Esophagus (tissue), 2 donors: Measurements from ENCODE around the gene TSPAN32. TPM values are rescaled to one million over a fixed set of nuclear protein-coding genes. Genes with fewer than 3 reads are reported as not detected.
"Not testable (repeated sequence)": the region's sequence is repeated elsewhere in the genome, so short reads cannot be mapped to it uniquely, and the experiment has no call there.

Experiments
- H3K27ac ChIP-seq, 2 donors: one replicate each; pipeline ENCODE4 v1.5.1; 2013; ENCODE audit warnings: low read depth in 2 of 2, mild to moderate bottlenecking in 2 of 2, inconsistent platforms in 1 of 2, low read length in 1 of 2, moderate library complexity in 1 of 2
- H3K27me3 ChIP-seq, 2 donors: one replicate each; pipeline ENCODE4 v1.6.1; 2013; ENCODE audit warnings: low read length in 2 of 2, control low read depth in 1 of 2, mild to moderate bottlenecking in 1 of 2; ENCODE audit not compliant: insufficient read depth in 2 of 2, control insufficient read depth in 1 of 2
- H3K36me3 ChIP-seq, 2 donors: one replicate each; pipeline ENCODE4 v1.6.1; 2013; ENCODE audit warnings: low read length in 1 of 2; ENCODE audit not compliant: control insufficient read depth in 2 of 2, insufficient read depth in 2 of 2
- H3K4me1 ChIP-seq, 2 donors: one replicate each; pipeline ENCODE4 v1.6.1; 2013; ENCODE audit warnings: low read length in 1 of 2; ENCODE audit not compliant: control insufficient read depth in 2 of 2, insufficient read depth in 2 of 2
- H3K4me3 ChIP-seq, 2 donors: one replicate each; pipeline ENCODE4 v1.5.1; 2013; ENCODE audit warnings: low read length in 2 of 2, mild to moderate bottlenecking in 2 of 2, low read depth in 1 of 2, moderate library complexity in 1 of 2
- H3K9me3 ChIP-seq, 2 donors: one replicate each; pipeline ENCODE4 v1.6.1; 2013; ENCODE audit warnings: mild to moderate bottlenecking in 2 of 2, low read depth in 1 of 2, low read length in 1 of 2, moderate library complexity in 1 of 2; ENCODE audit not compliant: control insufficient read depth in 2 of 2, insufficient read depth in 1 of 2
- WGBS, 2 donors: extraction: QIAGEN DNeasy Blood & Tissue Kit; methylation state at CpG; one replicate each; pipeline ENCODE4 v1.1.7; 2013; 5-methylcytosine and 5-hydroxymethylcytosine counted together
- polyA plus RNA-seq, 2 donors: library from polyadenylated mRNA; stranded (reverse); fragments of 200-250 nt; gene quantifications; one replicate each; pipeline ENCODE4 v1.2.3, GENCODE V29; 2013
- donor health status: healthy with polysubstance abuse.
- donor health status: Bipolar disorder and iron deficiency.

TSPAN32 gene
- polyA plus RNA-seq, 2 donors = 0.47 to 0.51 TPM

- WGBS, 2 donors = 76 to 87% methylated on average over 13 of the region's 13 CpGs
Observed at GRCh38 chr11:2286350-2286749, 15.5 kb upstream of the TSPAN32 start.

GRCh38 chr11:2287091-2287490 is 14.7 kb upstream of the TSPAN32 start:
- H3K27ac ChIP-seq = no peak overlapping the region
- H3K9me3 ChIP-seq = peaks cover 0 to 3% of the 10 kb centered on the region in 2 donors
- WGBS, 2 donors = 54% methylated on average over 16 of the region's 16 CpGs
- no peaks in the 10 kb centered on the region for H3K27me3 ChIP-seq
- H3K4me3 ChIP-seq = no peak overlapping the region
- H3K36me3 ChIP-seq = no peaks in the 10 kb centered on the region
- no peaks in the 10 kb centered on the region for H3K4me1 ChIP-seq

More at GRCh38 chr11:2286350-2286749, 15.5 kb upstream of the TSPAN32 start:
- H3K4me1 ChIP-seq, H3K27ac ChIP-seq, H3K36me3 ChIP-seq, H3K9me3 ChIP-seq, H3K4me3 ChIP-seq, H3K27me3 ChIP-seq: not testable (repeated sequence)

GRCh38 chr11:2289350-2289749 is 12.5 kb upstream of the TSPAN32 start:
- Histone ChIP-seq H3K4me3 (no peak overlapping the region), H3K36me3 (no peaks in the 10 kb centered on the region), H3K4me1 (no peaks in the 10 kb centered on the region), H3K27ac (no peak overlapping the region), H3K27me3 (no peaks in the 10 kb centered on the region), H3K9me3 (peaks cover 0 to 3% of the 10 kb centered on the region in 2 donors)
- 59 to 61% methylated on average over 6 of the region's 6 CpGs for WGBS, 2 donors

- Histone ChIP-seq H3K9me3 (peaks cover 0 to 3% of the 10 kb centered on the region in 2 donors), H3K27me3 (no peaks in the 10 kb centered on the region), H3K4me3 (no peak overlapping the region), H3K36me3 (no peaks in the 10 kb centered on the region), H3K27ac (no peak overlapping the region), H3K4me1 (no peaks in the 10 kb centered on the region)
- 73 to 81% methylated on average over 10 of the region's 10 CpGs for WGBS, 2 donors
Observed at GRCh38 chr11:2289859-2290258, 12.0 kb upstream of the TSPAN32 start.

GRCh38 chr11:2290351-2290841 is 11.4 kb upstream of the TSPAN32 start:
- WGBS, 2 donors = 32 to 50% methylated on average over 10 of the region's 10 CpGs
- no peaks in the 10 kb centered on the region for H3K36me3 ChIP-seq
- H3K9me3 ChIP-seq = peaks cover 0 to 3% of the 10 kb centered on the region in 2 donors
- no peaks in the 10 kb centered on the region for H3K4me1 ChIP-seq
- no peak overlapping the region for H3K4me3 ChIP-seq
- H3K27ac ChIP-seq = no peak overlapping the region
- no peaks in the 10 kb centered on the region for H3K27me3 ChIP-seq

- H3K36me3 ChIP-seq = no peaks in the 10 kb centered on the region
- no peak overlapping the region for H3K4me3 ChIP-seq
- peaks cover 0 to 3% of the 10 kb centered on the region in 2 donors for H3K9me3 ChIP-seq
- no peak overlapping the region for H3K27ac ChIP-seq
- H3K27me3 ChIP-seq = no peaks in the 10 kb centered on the region
- no peaks in the 10 kb centered on the region for H3K4me1 ChIP-seq
- WGBS, 2 donors = 87 to 88% methylated on average over 20 of the region's 20 CpGs
Observed at GRCh38 chr11:2293531-2293971, 8.3 kb upstream of the TSPAN32 start.

GRCh38 chr11:2293984-2294925 is 7.6 kb upstream of the TSPAN32 start:
- no peaks in the 10 kb centered on the region for H3K27me3 ChIP-seq
- no peak overlapping the region for H3K27ac ChIP-seq
- no peaks in the 10 kb centered on the region for H3K36me3 ChIP-seq
- 80 to 83% methylated on average over 26 to 27 of the region's 27 CpGs for WGBS, 2 donors
- no peak overlapping the region for H3K4me3 ChIP-seq
- no peaks in the 10 kb centered on the region for H3K4me1 ChIP-seq
- H3K9me3 ChIP-seq = no peaks in the 10 kb centered on the region

- no peak overlapping the region for H3K4me3 ChIP-seq
- no peak overlapping the region for H3K27ac ChIP-seq
- H3K9me3 ChIP-seq = no peaks in the 10 kb centered on the region
- no peaks in the 10 kb centered on the region for H3K27me3 ChIP-seq
- WGBS, 2 donors = 84% methylated on average over 8 of the region's 8 CpGs
- no peaks in the 10 kb centered on the region for H3K4me1 ChIP-seq
- H3K36me3 ChIP-seq = no peaks in the 10 kb centered on the region
Observed at GRCh38 chr11:2294926-2295290, 6.9 kb upstream of the TSPAN32 start.

GRCh38 chr11:2295971-2296912 is 5.6 kb upstream of the TSPAN32 start:
- Histone ChIP-seq H3K4me1 (no peaks in the 10 kb centered on the region), H3K27ac (no peak overlapping the region), H3K9me3 (no peaks in the 10 kb centered on the region), H3K27me3 (no peaks in the 10 kb centered on the region), H3K36me3 (no peaks in the 10 kb centered on the region), H3K4me3 (no peak overlapping the region)
- 86 to 88% methylated on average over 17 of the region's 17 CpGs for WGBS, 2 donors
